Lower leg skin (tissue), 3 donors: Measurements from ENCODE around the gene OGFR.

Experiments
- POLR2A ChIP-seq, 2 donors: fragments of 450-650 bp; IDR thresholded peaks; one replicate each; pipeline ENCODE4 v1.6.1; 2016 to 2017; ENCODE audit warnings: antibody characterized with exemption in 2 of 2, mild to moderate bottlenecking in 1 of 2, moderate library complexity in 1 of 2
- TF ChIP-seq, protein P1 (sequence below), 3 donors: fragments of 450-650 bp; IDR thresholded peaks; one replicate each; pipeline ENCODE4 v1.5.1; 2016; ENCODE audit warnings: antibody characterized with exemption in 3 of 3, mild to moderate bottlenecking in 3 of 3, moderate library complexity in 2 of 3

DNA sequence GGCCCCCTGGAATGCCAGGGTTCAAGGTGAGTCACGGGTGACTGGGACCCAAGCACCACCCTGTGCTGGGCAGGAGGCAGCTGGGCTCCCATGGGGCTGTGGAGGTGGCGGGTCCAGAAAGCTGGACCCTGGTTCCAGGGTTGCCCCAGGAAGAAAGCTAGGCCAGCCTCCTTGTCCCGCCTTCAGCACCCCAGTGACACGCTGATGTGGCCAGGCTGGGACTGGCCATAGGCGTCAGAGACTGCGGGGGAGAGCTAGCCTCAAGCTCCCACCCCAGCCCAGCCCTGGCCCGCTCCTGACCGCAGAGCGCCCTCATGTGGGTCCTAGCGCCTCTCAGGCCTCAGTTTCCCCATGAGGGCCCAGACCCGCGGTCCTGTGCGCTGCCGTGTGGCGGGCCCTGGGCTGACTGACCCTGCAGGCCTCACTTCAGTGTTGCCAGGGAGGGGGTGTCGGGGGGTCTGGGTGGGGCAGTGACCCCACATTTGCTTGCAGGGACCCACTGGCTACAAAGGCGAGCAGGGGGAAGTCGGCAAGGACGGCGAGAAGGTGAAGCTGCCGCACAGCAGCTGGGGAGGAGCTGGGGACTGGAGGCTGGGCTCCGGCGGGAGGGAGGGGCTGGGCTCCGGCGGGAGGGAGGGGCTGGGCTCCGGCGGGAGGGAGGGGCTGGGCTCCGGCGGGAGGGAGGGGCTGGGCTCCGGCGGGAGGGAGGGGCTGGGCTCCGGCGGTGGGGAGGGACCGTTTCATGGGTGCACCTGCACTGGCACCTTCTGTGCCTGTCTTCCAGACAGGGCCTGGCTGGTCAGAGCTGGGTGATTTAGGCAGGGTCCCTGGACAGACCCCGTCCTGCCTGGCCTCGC is 20.1 kb downstream of the OGFR start:
- TF ChIP-seq, protein P1, sequence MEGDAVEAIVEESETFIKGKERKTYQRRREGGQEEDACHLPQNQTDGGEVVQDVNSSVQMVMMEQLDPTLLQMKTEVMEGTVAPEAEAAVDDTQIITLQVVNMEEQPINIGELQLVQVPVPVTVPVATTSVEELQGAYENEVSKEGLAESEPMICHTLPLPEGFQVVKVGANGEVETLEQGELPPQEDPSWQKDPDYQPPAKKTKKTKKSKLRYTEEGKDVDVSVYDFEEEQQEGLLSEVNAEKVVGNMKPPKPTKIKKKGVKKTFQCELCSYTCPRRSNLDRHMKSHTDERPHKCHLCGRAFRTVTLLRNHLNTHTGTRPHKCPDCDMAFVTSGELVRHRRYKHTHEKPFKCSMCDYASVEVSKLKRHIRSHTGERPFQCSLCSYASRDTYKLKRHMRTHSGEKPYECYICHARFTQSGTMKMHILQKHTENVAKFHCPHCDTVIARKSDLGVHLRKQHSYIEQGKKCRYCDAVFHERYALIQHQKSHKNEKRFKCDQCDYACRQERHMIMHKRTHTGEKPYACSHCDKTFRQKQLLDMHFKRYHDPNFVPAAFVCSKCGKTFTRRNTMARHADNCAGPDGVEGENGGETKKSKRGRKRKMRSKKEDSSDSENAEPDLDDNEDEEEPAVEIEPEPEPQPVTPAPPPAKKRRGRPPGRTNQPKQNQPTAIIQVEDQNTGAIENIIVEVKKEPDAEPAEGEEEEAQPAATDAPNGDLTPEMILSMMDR (IDR thresholded peaks at IDR 0.05): no peak
- no peak for TF ChIP-seq POLR2A (IDR thresholded peaks at IDR 0.05)
